GM19193 (cell line): ENCODE measurements around the gene COL28A1.

Experiments used
- POLR2A ChIP-seq: IDR thresholded peaks from 4 replicates; pipeline ENCODE4 v1.6.1; 2011; ENCODE audit not compliant: insufficient read depth, insufficient read length; ENCODE audit errors: extremely low read depth

COL28A1 gene

DNA sequence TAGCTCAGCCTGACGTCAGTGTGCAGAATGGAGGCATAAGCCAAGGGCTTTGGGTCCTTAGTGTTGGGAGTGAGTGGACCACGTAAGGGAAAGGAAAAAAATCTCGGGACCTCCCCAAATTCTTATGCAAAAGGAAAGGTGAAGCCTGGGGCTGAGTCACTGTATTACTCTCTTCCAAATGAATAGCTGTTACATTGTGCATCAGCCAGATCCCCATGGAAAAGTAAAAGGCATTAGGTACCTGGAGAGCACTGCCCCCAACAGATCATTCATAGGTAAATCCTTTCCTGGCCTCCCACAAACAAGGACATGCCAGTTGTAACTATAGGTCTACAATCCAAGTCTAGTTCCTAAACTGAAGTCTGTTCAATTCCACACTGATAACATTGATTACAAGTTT is 182.8 kb downstream of the COL28A1 start:
- TF ChIP-seq POLR2A: no peak

DNA sequence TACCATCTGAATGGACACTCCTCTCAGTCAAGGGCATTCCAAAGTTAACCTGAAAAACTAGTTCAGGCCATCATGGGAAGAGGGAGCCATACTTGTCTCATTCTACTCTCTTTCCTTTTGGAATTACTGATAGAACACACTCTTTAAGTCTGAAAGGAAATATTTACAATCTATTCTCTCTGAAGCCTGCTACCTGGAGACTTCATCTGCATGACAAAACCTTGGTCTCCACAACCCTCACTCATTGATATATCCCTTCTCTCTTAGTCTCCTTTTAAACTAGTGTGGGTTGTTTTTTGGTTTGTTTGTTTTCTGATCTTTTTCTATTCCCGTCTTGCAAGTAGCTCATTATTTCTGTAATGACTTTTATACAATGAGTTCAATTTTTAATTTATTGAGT is 183.8 kb downstream of the COL28A1 start:
- TF ChIP-seq POLR2A: no peak

DNA sequence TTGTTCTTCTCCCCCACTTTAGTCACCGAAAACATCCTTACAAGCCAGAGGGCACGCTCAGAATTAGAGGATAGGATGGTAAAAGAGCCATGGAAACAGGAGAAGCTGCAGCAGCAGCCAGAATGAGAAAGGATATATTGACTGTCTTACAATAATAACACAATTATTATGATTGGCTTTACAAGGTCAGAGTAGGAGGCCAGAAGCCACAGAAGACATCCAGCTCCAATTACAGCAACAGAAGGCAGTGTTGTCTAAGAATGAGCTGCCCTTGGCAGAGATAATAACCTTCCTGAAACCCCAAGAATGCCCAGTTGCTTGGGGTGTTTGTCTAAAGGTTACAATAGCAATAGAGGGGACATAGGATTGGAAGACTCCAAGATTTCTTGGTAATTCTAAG is 184.5 kb downstream of the COL28A1 start:
- TF ChIP-seq POLR2A: no peak

DNA sequence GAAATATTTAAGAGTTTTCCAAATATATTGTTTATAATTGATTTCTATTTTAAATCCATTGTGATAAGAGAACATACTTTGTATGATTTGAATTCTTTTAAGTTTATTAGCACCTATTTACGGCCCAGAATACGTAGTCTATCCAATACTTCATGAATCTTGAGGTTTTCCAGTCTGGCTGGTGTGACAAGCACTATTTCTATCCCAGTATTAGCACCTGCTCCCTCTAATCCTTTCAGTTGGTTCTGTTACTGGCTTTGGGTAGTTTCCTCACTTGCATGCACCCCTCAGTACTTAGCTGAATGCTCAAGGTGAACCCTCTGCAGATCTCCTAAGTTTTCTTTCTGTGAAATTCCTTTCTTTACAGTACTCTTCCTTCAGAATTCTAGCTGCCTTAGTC is 186.5 kb downstream of the COL28A1 start:
- no peak for TF ChIP-seq POLR2A

DNA sequence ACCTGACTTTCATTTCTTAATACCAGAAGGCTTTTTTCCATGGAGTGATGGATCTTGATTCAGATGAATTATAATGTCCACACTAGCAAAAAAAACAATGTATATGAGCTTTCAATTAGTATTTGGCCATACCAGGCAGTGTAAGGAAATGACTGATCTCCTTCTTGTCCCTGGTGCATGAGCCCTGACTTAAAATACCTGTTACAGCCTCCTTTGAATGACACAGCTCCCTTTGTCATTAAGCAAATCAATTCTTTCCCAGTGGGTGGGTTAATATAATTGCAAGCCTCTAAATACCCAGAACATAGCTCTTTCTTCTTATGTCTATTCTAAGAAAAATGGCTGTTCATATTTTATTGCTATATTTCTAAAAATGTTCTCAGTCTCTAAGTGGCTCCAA is 188.6 kb downstream of the COL28A1 start:
- no peak for TF ChIP-seq POLR2A

DNA sequence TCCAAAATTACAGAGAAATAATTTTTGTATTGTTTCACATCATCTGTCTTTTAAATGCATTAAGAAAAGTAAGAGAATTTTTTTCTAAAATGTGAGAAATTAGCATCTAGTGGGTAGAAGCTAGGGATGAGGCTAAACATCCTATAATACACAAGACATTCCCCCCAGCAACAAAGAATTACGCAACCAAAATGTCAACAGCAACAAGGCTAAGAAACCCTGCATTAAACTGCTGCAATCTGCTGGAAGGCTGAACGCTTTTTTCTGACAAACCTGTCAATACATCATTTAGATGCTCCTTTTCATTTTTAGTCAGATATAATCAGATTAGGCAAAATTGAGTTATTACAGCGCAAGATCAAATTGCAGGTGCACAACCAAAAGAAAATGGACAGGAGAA is 191.1 kb downstream of the COL28A1 start:
- TF ChIP-seq POLR2A: no peak

DNA sequence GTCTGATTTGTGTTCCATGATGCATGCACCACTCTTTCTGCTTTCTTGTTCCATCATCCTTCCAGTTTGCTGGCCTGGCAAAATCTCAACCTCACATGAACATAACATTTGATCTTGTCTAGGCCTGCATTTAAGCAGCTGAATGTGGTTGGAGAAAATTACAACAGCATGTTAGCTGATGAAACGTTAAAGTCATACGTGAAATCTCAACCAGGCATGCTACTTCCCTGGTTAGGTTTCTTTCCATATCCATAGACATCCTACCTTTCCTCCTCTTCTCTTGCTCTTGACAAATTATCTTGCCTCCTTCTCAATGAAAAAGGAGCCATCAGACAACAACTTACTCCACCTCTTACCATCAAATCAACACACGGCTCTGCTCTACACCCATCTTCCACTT is 199.8 kb downstream of the COL28A1 start:
- no peak for TF ChIP-seq POLR2A

DNA sequence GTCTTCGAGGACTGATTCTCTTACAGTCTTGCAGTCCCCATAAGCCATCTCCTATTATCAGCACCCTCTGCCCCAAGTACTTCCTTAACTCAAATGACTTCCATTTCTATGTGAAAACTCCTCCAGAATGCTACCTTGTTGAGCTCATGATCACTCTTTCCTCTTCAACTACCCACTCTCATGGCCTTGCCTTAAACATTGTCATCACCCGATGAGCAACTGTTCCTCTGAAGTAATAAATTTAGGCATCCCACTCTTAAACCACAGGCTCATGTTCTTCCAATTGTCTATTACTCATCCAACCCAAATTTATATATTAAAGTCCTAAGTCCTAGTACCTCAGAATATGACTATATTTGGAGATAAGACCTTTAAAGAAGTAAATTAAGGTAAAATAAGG is 200.5 kb downstream of the COL28A1 start:
- no peak for TF ChIP-seq POLR2A

DNA sequence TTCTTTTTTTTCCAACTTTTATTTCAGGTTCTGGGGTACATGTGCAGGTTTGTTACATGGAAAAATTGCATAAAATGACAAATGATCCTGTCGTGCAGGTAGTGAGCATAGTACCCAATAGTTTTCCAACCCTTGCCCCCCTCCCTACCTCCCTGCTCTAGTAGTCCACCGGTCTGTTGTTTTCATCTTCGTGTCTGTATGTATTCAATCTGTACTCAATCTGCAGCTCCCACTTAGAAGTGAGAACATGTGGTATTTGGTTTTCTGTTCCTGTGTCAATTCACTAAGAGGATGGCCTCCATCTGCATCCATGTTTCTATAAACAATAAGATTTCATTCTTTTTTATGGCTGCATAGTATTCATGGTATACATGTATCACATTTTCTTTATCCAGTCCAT is 202.1 kb downstream of the COL28A1 start:
- TF ChIP-seq POLR2A: no peak

DNA sequence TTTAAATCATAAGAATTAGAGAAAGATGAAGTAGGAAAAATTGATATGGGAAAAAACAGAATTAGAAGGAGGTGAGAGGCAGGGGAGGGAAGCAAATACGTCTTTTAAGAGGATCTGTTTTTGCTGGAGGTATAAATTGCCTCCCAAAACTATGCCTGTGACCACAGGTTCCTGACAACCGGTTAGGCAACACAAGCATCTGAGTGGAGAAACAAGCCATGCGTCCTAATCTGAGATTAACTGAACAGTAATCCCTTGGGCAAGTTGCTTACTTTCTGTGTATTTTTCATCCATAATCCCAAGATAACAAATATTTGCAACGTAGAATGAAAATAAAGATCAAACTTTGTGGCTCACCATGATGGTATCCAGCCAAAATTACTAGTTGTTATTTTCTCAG is 204.2 kb downstream of the COL28A1 start:
- TF ChIP-seq POLR2A: no peak

DNA sequence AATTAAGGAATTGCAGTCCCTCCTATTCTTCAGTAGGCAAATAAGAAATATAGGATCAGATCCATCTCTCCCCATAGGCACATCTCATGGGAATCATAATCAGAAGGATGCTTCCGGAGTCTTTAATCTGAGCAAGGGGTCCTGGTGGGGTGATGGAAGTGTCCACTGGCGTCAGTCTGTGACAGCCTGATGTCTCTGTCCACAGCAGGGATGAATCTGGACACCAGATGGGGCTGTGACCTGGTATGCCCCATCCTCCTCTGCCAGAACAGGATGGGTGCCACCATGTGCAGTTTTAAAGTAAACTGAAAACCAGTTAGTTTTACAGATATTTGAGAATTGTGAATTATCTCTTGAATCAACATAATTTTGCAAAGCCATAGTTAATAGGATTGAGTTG is 204.7 kb downstream of the COL28A1 start:
- no peak for TF ChIP-seq POLR2A

DNA sequence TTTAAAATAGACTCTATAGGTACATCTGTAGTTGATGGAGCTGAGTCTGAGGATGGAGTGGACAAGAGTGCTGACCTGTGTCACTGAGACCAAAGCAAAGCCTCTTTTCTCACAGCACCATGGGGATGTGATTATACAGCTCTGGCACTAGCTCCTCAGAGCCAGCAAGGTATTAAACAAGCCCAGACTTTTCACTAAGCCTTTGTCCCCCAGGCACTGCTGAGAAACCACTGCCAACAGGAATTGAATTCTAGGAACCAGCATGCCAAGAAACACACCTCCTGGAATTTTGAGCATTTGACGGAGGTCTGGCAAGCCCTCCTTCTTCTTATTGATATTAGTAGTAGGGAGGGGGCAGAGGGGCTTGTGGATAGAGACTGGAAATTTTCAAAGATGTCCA is 206.3 kb downstream of the COL28A1 start:
- no peak for TF ChIP-seq POLR2A

DNA sequence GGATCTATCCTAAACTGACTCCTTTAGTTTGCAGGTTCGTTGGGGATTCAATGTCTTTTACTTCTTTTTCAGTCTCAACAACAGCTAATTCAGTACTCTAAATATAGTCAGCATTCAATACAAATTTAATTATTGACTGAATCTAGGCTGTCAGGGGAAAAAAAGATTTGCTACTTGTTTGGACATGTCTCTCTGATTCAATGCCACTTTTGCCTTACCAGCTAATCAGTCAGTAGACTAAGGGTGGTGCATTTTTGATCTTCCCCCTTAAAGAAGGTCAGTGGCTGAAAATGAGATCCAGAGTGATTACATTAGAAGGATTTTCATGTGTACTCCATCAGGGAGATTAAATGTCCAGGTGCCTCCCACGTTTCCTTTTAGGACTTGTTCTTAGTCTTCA is 208.2 kb downstream of the COL28A1 start:
- TF ChIP-seq POLR2A: no peak

DNA sequence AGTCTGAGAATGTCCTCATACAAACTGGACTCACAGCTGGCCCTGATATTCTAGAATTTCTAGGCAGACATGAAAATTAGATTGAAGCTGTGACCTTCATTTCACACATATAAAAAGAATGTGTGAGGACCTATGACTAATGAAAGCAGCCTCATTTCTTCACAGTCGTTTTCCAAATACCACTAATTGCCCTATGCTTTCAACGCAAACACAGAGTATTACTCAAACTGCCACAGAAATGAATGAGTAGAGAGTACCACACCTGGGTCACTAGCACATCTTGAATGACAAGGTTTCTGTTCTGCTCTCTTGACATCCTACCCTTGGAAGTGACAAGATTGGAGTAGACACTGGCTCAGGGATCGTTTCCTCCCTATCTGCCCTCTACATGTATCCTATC is 211.0 kb downstream of the COL28A1 start:
- TF ChIP-seq POLR2A: no peak

DNA sequence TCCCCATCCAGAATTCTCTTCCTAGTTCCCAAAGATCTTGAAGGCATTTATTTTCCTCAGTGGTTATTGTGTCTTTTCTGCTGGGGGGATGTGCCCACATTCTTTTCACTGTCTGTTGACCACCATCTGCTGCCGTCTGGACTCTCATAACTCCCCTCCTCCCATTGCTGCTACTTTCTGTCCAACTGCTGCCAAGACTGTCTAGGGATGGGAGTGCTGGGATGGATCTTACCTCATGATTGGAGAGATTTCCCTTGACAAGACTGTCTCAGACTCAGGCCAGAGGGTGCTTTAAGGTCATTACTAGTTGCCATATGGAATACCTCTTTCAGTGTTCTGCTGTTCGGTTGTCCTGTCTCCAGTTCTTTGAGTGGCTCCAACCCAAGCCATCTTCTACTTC is 211.8 kb downstream of the COL28A1 start:
- no peak for TF ChIP-seq POLR2A

DNA sequence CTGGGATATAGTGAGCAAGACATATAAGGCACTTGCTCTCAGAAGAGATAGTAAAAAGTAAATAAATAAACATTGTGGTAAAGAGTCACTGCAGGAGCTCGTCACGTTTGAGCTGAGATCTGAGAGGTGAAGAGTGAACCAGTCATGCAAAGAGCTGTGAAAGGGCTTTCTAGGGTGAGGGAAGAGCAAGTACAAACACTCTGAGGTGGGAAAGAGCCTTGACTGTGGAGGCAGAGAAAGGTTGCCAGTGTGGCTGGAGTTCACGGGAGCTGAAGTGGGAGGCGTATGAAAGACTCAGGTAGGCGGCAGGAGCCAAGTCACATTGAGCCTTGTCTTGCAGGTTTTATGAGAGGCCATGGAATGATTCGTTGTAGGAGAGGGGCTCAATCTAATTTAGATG is 212.3 kb downstream of the COL28A1 start:
- no peak for TF ChIP-seq POLR2A

DNA sequence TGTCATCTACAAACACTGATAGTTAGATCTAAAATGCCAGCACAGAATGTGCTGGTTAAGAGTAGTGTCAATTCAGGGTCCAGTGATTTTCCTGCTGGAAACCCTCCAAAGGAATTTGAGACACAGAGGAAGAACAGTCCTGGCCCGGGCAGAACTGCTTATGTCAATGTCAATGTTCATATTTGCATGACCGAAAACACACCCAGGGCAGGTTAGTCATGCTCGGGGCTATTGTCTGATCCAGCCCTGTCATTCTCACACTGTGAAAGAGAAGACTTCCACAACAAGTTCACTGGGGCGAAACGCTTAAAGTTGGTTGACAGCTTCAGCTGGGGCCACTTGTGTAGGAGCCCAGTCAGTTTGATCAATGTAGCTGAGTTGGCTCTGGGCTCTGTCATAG is 214.0 kb downstream of the COL28A1 start:
- no peak for TF ChIP-seq POLR2A

DNA sequence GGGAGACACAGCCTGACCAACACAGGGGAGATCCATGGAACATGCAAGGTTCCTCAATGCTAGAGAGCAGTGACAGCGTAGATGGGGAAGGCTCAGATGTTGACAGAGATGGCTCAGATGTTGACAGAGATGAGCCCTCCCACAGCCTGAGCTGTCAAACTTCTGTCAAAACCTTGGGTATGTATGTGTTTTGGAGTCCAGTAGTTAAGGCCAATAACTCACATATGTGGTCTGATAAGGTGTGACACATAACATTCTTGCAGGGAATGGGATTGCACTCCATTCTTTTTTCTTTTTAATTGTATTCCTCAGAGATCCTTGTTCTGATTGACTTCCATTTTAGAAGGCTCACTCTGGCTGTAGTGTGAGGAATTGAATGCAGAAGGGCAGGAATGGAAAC is 217.1 kb downstream of the COL28A1 start:
- TF ChIP-seq POLR2A: no peak
